ENCODE results near the gene TANC2.
"Not testable (repeated sequence)": the region's sequence is repeated elsewhere in the genome, so short reads cannot be mapped to it uniquely, and the experiment has no call there.

The TANC2 gene

DNA sequence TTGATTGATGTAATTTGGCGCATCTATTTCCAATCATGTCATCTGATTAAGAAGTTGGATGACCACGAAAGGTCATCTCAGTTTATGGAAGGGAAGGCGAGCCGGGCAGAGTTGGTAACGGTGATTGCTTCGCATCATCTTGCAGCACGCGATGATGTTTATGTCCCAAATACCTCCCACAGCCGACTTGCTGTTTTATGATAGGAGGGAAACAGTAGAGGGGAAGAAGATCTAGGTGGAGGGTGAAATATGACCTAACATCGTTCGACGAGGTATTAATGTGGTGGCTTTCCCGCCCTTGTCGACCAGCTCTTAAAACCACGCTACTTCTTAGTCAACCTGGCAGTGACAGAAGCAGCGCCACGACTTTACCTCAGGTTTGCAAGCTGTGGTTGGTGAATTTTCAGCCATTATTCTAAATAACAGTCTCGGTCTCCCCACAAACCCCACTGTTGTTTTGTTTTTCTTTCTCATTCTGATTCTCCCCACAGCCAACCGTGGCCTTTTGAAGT, 805 bp upstream of the TANC2 start:
- no peak for DNase-seq

DNA sequence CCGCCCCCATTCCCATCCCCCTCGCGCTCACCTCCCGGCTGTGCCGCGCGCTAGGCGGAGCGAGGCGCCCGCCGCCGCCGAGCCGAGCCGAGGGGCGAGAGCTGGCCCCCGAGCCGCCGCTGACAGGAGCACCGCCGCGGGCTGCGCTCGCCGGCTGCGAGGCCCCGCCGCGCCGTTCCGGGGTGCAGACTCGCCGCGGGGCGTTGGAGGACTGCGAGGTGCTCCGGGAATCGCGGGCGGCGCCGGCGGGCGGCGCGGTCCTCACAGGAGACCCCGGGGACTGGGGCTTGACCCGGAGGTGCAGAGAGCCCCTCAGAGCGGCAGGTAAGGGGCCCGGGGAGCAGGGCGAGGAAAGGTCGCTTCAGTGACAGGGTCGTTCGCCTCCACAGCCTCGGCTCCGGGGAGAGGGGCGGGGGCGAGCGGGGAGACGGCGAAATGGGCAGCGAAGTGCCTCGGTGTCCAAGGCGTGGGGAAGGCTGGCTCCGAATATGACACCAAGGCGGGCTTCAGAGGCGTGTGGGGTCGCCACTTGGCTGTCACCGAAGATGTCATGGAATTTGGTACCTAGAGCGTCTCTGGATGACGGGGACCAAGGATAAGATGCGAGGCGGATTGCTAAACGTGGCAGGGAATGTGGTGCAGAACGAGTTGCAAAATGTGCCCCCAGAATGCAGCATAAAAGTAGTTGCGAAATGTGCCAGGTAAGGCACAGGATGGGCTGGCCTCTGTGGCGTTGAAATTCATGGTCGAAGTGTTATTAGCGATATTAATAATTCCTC, 580 bp downstream of the TANC2 start:
- peak; percentile 54 for DNase-seq

DNA sequence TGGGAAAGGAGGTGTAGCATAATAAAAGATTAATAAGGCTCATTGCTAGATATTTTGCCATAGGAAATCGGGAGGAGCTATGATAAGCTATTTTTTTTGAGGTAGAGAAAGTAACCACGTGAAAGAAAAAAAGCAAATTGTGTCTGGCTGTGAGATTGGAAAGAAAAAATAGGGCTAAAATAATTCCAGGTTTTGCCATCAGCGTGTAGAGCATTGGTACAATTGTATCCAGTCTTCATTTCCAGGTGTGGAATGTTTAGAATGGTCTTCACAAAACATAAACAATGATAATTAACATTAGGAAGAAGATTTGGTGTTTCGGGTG, 1.1 kb downstream of the TANC2 start:
- DNase-seq: no peak

DNA sequence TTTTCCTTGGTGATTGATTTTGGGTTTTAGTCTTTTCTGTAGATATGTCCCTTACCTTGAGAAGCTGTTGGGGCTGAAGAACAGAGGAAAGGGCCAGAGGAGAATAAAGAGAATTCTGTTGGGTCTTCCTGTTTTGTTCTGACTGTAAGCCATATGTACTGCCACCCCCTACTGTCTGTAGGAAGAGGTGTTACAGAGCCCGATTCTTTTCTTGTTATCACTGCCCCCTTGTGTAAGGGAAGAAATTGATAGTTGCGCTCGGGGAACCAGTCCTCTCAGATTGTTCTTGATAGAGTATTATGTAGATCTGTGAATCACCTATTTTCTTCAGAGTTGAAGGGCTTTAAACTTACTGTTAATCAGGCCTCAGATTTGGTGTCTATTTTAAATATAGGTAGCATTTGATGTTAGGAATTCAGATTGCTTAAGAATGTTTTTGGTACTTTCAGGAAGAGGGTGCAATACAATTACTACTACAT, 2.4 kb downstream of the TANC2 start:
- peak; percentile 95 for DNase-seq

DNA sequence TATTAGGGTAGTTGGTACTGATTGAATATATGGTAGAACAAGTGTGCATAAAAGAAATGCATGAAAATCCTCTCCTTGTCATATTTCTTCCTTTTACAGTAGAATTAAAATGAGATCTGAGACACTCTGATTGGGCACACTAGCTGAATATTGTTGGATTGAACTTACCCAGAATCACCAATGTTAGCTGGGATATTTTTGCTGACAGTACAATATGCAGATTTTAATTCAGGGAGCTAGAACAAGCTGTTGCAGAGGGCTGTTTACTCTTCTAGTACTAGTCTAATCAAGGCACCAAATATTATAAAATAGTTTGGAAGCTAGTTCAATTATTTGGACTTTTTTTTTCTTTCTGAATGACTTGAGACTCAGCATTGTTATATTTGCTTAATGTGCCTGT, 4.6 kb downstream of the TANC2 start:
- DNase-seq: no peak

DNA sequence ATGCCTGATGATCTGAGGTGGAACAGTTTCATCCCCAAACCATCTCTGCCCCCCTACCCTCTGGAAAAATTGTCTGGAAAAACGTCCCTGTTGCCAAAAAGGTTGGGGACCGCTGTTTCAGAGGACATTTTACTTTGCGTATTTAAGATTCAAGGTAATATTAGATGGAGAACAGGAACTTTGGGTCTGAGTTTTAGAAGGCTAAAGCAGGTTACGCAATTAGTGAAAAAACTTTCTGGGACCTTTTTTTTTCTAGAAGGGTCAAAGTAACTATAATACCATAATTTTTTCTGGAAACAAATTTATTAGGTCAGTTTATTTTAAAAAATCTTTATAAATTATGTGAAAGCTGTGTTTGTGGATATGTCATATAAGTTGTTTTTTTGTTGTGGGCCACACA, 5.8 kb downstream of the TANC2 start:
- DNase-seq: no peak

DNA sequence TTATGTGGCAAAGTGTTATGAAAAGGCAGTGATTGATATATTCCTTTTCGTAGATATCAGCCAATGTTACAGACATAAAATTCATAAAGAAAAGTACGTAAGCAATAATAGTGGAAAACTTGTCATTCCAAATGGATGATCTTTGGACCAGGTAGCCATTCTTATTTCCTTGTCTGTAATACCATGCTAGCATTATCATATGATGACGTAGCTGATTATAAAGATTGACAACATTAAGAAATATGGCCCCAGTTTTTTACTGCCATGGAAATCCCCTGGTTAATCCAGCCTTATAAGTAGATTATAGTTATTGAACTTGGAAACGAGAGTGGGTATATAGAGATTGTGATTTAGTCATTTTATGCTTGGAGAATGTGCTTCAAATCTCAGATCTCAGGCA, 8.8 kb downstream of the TANC2 start:
- DNase-seq: no peak

DNA sequence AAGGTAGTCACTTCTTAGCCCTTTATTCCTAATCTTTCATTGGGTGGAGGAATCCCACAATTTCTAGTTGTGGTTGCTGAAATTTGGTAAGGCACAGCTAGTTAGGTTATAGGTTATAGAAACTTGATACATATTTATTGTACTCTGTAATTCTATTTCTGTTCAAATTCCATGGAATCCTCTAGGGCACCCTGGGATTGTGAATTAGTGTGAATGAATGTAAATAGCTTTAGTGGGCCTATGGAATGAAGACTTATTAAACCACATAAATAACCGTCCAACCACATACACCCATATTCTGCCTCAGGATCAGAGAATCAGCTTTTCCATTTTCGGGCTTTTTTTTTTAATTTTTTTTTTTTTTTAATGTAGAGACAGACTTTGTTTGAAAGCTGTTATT, 9.2 kb downstream of the TANC2 start:
- DNase-seq: no peak

DNA sequence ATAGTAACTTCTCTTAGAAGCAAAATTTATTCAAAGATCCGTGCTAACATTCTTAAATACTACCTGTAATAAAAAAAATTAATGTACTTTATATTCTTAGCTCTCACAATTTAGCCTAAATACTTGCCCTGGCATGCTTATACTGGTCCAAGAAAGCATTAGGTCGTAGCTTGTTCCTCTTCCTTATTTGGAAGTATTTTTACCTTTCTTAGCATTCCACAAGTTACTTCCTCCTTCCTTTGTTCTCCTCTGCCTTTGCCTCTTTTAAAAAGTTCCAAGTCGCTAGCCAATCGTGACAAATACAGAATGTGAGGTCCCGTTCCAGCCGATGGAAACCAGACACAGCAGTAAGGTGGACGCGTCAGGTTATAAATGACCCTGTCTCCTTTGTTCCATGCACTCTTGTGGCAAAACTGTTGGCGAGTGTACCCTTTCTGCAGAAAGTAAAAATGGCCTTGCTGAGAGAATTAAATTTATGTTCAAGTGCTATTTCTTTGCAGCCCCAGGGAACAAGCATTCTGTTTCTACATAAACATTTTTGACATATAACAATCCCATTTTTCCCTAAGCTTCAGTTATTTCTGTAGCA, 10.7 kb downstream of the TANC2 start:
- not testable (repeated sequence) for DNase-seq

DNA sequence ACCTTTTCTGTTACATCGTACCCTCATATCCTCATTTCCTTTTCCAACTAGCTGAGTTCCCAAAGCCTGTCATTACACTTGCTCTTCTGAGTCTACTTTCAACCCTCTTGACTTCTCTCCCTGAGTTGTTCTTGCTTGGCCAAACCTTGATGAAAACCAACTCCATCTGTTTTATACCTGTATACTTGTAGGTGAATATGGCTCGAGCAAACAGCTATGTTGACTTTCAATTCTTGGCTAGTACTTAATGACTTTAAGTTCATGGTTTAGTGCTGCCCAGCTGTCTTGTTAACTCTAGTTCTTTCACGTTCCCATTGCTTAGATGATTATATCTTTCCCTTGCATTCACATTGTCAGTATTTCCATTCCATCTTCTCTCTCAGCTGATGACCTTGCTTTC, 14.8 kb downstream of the TANC2 start:
- DNase-seq: no peak

DNA sequence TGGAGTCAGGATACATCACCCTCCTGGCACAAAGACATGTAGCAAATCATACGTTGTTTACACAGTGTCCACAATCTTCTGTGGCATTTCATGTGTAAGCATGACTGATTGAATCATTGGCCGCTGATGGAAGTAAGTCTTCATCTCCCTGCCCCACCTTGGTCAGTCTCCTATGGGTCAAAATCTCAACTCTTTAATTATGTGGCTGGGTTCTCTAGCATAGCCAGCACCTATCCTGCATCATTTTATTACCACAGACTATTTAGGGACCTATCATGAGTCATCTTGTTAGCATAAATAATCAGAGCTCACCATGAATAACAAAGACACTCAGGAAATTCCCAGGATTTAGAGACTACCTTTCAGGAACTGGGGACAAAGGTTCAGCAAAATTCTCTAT, 15.9 kb downstream of the TANC2 start:
- DNase-seq: no peak

DNA sequence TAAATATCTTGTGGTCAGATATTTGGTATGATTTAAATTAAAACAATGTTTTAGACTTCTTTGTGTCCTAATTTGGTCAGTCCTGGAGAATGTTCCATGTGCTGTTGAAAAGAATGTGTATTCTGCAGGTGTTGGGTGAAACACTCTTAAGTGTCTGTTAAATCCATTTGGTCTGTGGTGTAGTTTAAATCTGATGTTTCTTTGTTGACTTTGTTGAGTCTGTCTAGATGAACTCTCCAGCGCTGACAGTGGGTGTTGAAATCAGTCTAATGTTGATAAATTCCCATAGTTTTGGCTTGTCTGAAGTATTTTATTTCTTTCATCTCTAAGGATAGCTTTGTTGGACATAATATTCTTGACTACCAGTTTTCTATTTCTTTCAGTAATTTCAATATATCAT, 18.8 kb downstream of the TANC2 start:
- no peak for DNase-seq

DNA sequence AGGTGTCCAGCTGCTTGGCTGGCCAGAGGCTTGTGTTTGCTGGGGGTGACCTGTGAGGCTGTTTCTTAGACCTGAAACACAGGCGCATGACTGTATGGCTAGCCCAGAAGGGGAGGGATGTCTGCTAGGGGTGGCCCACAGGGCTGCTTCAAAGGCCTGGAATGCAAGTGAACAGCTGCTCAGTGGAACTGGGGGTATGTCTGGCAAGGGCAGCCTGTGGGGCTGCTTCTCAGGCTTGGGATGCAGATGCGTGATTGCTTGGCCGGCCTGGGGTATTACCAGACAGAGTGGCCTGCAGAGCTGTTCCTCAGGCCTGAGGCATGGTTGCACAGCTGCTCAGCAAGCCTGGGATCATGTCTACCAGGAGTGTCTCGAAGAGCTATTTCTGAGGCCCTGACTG, 20.5 kb downstream of the TANC2 start:
- DNase-seq: no peak

DNA sequence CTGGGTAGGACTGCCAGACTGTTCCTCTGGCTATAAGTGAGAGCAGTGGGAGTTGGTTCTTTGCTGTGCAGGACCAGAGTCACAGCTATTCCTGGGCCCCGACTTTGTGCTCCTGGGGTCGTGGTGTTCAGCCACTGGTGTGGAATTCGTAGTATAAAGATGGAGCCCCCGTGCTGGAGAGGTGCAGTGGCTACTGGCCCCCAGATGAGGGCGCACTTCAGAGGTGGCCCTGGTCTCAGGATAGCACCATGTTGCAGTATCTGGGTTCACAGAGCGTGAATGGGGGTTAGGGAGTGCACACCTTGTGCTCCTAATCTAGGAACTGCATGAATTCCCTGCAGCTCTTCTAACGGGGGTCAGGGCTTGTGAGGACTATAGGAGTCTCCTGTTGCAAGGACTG, 21.1 kb downstream of the TANC2 start:
- DNase-seq: no peak

DNA sequence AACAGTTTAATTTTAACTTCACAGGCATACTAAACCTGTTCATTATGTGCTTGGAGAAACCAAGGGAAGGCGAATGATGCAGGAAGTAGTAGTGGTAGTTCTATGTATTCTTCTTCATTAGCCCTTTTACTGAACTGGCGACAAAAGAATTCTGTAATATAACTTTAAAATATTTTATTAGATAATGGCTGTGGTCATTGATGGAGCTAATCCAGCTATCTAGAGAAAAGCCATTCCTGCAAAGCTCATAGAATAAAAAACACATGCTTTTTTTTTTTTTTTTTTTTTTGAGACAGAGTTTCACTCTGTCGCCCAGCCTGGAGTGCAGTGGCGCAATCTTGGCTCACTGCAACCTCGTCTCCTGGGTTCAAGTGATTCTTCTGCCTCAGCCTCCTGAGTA, 23.5 kb downstream of the TANC2 start:
- no peak for DNase-seq

DNA sequence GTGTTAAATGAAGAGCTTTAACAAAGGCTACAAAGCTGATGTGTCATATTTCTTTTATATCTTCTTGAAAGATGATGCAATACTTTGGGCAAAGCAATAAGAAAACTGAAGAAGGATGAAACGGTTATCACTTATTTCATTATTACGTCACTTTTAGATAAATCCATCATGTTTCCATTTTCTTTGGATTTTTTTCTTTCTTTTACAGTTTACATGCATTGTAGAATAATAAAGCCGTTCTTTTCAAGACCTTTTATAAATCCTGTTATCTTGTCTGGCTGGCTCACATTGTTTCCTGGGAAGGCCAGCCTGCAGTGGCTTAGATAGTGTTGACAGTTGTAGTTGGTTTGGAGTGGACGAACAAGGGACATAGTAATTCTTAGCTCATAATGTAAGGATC, 28.9 kb downstream of the TANC2 start:
- DNase-seq: peak; percentile 85

DNA sequence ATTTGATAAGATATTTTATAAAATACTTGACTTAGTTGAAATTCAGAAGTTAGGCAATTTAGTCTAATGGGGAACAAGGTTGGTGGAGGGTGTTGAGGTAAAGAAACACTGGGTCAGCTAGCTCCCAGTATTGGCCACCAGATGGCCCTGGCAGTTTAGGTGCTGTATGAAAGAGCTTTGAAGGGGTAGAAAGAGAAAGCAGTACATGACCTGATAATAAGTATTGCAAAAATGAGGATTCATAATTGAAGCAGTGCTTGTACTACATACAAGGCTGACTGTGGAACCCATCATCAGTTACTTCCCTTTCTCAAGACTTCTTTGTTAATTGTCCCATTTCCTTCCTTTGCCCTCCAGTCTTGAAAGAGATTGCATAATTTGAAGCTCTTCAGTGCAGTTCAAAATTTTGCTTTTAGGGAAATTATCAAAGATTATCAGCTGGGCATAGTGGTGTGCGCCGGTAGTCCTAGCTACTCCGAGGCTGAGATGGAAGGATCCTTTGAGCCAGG, 29.4 kb downstream of the TANC2 start:
- peak; percentile 90 for DNase-seq

DNA sequence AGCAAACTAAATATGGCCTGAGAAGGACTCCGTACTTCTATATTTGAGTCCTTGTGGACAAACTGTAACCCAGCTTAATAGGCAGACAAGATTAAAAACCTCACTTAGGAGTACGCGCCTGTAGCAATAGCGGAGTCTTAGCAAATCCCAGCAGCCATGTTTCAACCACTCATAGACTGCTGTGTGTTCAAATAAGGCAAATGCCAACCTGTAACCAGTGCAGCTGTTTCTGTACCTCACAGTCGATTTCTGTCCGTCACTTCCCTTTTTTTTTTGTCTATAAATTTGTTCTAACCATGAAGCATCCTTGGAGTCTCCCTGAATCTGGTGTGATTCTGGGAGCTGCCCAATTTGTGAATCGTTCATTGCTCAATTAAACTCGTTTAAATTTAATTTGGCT, 30.2 kb downstream of the TANC2 start:
- DNase-seq: peak; percentile 20

DNA sequence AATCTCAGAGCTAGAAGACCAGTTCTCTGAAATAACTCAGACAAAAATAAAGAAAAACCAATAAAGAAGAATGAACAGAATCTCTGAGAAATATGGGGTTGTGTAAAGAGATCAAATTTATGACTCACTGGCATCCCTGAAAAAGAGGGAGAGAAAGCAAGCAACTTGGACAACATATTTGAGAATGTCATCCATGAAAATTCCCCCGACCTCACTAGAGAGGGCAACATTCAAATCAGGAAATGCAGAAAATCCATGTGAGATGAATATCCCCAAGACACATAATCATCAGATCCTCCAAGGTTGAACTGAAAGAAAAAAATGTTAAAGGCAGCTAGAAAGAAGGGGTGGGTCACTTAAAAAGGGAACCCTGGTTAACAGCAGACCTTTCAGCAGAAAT, 32.1 kb downstream of the TANC2 start:
- no peak for DNase-seq

DNA sequence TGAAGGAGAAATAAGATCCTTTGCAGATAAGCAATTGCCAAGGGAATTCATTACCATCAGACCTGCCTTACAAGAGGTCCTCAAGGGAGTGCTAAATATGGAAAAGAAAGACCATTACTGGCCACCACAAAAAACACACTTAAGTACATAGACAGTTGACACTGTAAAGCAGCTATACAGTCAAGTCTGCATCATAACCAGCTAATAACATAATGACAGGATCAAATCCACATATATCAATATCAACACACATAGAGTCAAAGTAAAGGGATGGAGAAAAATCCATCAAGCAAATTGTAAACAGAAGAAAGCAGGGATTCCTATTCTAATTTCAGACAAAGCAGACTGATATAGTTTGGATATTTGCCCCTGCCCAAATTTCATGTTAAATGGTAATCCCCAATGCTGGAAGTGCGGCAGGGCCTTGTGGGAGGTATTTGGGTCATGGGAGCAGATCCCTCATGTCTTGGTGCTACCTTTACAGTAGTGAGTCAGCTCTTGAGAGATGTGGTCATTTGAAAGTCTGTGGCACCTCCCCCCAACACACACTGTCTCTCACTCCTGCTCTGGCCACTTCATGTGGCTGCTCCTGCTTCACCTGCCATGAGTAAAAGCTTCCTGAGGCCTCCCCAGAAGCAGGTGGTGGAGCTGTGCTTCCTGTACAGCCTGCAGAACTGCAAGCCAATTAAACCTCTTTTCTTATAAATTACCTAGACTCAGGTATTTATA, 32.8 kb downstream of the TANC2 start:
- DNase-seq: no peak

DNA sequence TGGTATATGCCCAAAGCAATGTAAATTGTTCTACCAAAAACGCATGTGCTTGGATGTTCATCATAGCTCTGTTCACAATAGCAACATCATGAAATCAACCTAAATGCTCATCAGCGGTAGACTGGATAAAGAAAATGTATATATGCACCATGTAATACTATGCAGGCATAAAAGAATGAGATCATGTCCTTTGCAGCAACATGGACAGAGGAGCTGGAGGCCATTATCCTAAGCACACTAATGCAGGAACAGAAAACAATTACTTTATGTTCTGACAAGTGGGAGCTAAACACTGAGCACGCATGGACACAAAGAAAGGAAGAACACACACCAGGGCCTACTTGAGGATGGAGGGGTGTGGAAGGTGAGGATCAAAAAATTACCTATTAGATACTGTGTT, 33.7 kb downstream of the TANC2 start:
- no peak for DNase-seq

DNA sequence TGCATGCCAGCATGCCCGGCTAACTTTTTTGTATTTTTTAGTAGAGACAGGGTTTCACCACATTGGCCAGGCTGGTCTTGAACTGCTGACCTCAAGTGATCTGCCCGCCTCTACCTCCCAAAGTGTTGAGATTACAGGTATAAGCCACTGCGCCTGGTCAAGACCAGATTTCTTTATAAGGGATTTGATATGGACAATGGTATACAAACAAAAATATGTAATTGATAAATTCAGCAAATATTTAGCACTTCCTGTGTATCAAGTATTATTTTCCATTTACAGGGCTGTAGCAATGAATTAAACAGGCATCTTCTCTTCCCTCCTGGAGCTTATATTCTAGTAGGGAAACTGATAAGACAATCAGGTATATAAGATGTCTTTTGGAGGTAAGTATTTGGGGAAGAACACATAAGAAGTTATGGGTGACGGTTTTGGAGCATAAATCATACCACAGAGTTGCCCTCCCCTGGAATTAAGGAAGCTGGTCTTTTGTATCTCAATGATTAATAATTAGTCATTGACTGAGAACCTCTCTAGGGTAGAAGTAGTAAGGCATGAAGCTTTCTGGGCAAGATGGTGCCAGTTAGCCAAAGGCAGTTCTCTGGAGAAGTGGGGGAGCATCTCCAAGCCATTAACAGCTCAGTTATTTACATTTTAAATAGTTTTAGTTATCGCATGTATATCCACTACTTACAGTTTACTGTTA, 35.8 kb downstream of the TANC2 start:
- DNase-seq: no peak

DNA sequence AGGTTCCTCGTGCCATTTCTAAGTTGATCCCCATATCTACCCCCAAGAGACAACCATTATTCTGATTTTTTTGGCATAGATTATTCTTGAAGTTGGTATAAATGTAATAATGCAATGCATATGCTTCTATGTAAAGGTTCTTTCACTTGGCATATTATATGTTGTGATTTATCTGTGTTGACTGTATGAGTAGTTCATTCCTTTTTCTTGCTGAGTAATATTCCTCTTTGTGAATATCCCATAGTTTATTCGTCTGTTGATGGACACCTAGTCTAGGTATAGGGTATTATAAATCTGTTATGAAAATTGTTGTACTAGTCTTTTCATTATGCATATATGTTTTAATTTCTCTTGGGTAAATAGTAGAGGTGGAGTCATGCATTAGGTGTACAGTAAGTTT, 36.6 kb downstream of the TANC2 start:
- no peak for DNase-seq

Measured in hematopoietic multipotent progenitor cell treated with erythropoietin and hydrocortisone succinate and interleukin-3 and kit ligand, for 6 days (in vitro differentiated cells).